ENCODE measurements around the gene PPP6R2. TPM values are rescaled to one million over a fixed set of nuclear protein-coding genes. Genes with fewer than 3 reads are reported as not detected.

Gene PPP6R2
- total and polyA plus RNA-seq, 9 of the 15 experiments (the other 6 are each of a cell fraction or from before 2014, with no cell fraction given) = 0.32 to 39.8 (median 21.4) TPM

DNA sequence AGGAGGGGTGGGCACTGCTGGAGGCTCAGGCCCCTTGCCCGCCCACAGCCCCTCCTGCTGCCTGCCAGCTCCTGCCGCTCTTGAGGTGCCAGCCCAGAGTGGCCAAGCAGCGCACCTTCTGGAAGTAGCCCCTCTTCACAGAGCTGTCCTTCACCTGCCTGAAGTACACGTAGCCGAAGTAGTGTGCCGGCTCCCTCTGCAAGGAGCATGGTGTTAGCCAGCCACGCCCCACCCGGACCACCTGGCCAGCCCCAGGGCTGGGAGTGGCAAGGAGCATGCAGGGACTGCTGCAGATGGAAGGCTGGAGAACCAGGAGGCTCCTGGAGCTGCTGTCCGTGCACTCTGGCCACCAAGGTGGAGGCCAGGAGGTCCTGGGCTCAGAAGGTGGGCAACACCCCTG lies 25.9 kb upstream of the PPP6R2 start:
- CTCF ChIA-PET (ENCODE audit: low intra/inter-chr PET ratio) = no interaction called here
- Histone ChIP-seq H3K79me2 (ENCODE audit: control insufficient read depth, insufficient read depth, low read length) (no peaks in the 10 kb centered on the region), H3K9me3 (replicated peaks; ENCODE audit: control insufficient read depth, insufficient read depth, low read depth, low read length) (no peaks in the 10 kb centered on the region), H3K9me1 (ENCODE audit: control insufficient read depth, insufficient read depth, low read length) (no peaks in the 10 kb centered on the region), H3K27me3 (ENCODE audit: control insufficient read depth in 2 of 2, insufficient read depth in 2 of 2, low read length in 2 of 2) (no peaks in the 10 kb centered on the region), H3K4me1 (replicated peaks in 1 of 2; ENCODE audit: control insufficient read depth in 2 of 2, insufficient read depth in 2 of 2, low read length in 2 of 2) (peaks cover 27 to 78% of the 10 kb centered on the region in 2 experiments; a peak in 4 of 5 replicates), H2AFZ (ENCODE audit: low read depth, low read length) (no peak overlapping the region), H3K4me2 (ENCODE audit: insufficient read depth, low read length) (no peak overlapping the region), H3K36me3 (ENCODE audit: control insufficient read depth, insufficient read depth, low read length) (no peaks in the 10 kb centered on the region), H3K27ac (ENCODE audit: extremely low read depth, low read depth, low read length) (no peak overlapping the region), H4K20me1 (replicated peaks; ENCODE audit: control insufficient read depth, insufficient read depth, low read length) (no peaks in the 10 kb centered on the region), H3K9ac (ENCODE audit: insufficient read depth in 1 of 2, low read depth in 2 of 2, low read length in 2 of 2) (no peak overlapping the region; a peak in 1 of 4 replicates), H3K4me3 (no peak overlapping the region)
- ATAC-seq (no peak), FAIRE-seq (no peak), DNase-seq (ENCODE audit: extremely low read depth in 1 of 4, low spot score in 3 of 4) (no peak)
- WGBS (ENCODE audit: insufficient coverage, low coverage, missing lambda C conversion rate) = 97% methylated on average over 6 of the region's 9 CpGs
- in situ Hi-C loops (cut with MboI) (no loop called here), intact Hi-C loops (cut with micrococcal nuclease) (no loop called here)
- POLR2A ChIA-PET = interaction anchor here (0.6 kb wide), 1 partner anchor 59 kb away, joined by 3 read pairs; no protein-coding TSS in a partner anchor
- TF ChIP-seq NR4A1 (CRISPR knock-in tag; IDR thresholded peaks at IDR 0.05) (no peak), NR4A1 (tag; IDR thresholded peaks at IDR 0.05) (no peak), HDAC2 (IDR thresholded peaks at IDR 0.05) (no peak), ZNF253 (CRISPR knock-in tag; conservative IDR thresholded peaks at IDR 0.05) (no peak), CBX5 (IDR thresholded peaks at IDR 0.05; ENCODE audit: borderline replicate concordance, low read depth) (no peak), HMG20A (CRISPR knock-in tag; conservative IDR thresholded peaks at IDR 0.05) (no peak), MTA2 (IDR thresholded peaks at IDR 0.05; ENCODE audit: low read depth) (no peak), MEF2A (IDR thresholded peaks at IDR 0.05; ENCODE audit: control insufficient read depth, low read depth, low read length) (no peak), ADNP (tag; IDR thresholded peaks at IDR 0.05) (no peak), MEIS2 (IDR thresholded peaks at IDR 0.05; ENCODE audit: partially characterized antibody) (no peak)
- TF ChIP-seq, protein P1, sequence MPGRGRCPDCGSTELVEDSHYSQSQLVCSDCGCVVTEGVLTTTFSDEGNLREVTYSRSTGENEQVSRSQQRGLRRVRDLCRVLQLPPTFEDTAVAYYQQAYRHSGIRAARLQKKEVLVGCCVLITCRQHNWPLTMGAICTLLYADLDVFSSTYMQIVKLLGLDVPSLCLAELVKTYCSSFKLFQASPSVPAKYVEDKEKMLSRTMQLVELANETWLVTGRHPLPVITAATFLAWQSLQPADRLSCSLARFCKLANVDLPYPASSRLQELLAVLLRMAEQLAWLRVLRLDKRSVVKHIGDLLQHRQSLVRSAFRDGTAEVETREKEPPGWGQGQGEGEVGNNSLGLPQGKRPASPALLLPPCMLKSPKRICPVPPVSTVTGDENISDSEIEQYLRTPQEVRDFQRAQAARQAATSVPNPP (IDR thresholded peaks at IDR 0.05; ENCODE audit: borderline replicate concordance, insufficient read depth, insufficient read length) = no peak
- TF ChIP-seq, protein P2, sequence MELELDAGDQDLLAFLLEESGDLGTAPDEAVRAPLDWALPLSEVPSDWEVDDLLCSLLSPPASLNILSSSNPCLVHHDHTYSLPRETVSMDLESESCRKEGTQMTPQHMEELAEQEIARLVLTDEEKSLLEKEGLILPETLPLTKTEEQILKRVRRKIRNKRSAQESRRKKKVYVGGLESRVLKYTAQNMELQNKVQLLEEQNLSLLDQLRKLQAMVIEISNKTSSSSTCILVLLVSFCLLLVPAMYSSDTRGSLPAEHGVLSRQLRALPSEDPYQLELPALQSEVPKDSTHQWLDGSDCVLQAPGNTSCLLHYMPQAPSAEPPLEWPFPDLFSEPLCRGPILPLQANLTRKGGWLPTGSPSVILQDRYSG (tag; conservative IDR thresholded peaks at IDR 0.05; ENCODE audit: low read depth) = no peak
- TF ChIP-seq, protein P3, sequence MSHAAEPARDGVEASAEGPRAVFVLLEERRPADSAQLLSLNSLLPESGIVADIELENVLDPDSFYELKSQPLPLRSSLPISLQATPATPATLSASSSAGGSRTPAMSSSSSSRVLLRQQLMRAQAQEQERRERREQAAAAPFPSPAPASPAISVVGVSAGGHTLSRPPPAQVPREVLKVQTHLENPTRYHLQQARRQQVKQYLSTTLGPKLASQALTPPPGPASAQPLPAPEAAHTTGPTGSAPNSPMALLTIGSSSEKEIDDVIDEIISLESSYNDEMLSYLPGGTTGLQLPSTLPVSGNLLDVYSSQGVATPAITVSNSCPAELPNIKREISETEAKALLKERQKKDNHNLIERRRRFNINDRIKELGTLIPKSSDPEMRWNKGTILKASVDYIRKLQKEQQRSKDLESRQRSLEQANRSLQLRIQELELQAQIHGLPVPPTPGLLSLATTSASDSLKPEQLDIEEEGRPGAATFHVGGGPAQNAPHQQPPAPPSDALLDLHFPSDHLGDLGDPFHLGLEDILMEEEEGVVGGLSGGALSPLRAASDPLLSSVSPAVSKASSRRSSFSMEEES (CRISPR knock-in tag; IDR thresholded peaks at IDR 0.05) = no peak
- TF ChIP-seq, protein P4, sequence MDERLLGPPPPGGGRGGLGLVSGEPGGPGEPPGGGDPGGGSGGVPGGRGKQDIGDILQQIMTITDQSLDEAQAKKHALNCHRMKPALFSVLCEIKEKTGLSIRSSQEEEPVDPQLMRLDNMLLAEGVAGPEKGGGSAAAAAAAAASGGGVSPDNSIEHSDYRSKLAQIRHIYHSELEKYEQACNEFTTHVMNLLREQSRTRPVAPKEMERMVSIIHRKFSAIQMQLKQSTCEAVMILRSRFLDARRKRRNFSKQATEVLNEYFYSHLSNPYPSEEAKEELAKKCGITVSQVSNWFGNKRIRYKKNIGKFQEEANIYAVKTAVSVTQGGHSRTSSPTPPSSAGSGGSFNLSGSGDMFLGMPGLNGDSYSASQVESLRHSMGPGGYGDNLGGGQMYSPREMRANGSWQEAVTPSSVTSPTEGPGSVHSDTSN (CRISPR knock-in tag; IDR thresholded peaks at IDR 0.05; ENCODE audit: low read depth) = no peak
- TF ChIP-seq, protein P4 (tag; conservative IDR thresholded peaks at IDR 0.05; ENCODE audit: low read depth) = no peak
- TF ChIP-seq, protein P5, sequence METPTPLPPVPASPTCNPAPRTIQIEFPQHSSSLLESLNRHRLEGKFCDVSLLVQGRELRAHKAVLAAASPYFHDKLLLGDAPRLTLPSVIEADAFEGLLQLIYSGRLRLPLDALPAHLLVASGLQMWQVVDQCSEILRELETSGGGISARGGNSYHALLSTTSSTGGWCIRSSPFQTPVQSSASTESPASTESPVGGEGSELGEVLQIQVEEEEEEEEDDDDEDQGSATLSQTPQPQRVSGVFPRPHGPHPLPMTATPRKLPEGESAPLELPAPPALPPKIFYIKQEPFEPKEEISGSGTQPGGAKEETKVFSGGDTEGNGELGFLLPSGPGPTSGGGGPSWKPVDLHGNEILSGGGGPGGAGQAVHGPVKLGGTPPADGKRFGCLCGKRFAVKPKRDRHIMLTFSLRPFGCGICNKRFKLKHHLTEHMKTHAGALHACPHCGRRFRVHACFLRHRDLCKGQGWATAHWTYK (CRISPR knock-in tag; IDR thresholded peaks at IDR 0.05) = no peak
- BruUV-seq (replicated peaks) = no TSS peak
